Trophoblast cell (in vitro differentiated cells and primary cell): ENCODE results near the gene FUT2.

ENCODE experiments used
- DNase-seq, 2 donors: peaks; one replicate each; pipeline ENCODE4 v3.0.0-alpha.2; 2016
- H2AFZ ChIP-seq: 2 replicates; pipeline ENCODE4 v1.6.1; 2013; ENCODE audit warnings: low read length, moderate library complexity, mild to moderate bottlenecking; ENCODE audit not compliant: insufficient read depth, poor library complexity
- H2AK5ac ChIP-seq: 2 replicates; pipeline ENCODE4 v1.6.1; 2013; ENCODE audit warnings: mild to moderate bottlenecking, low read length
- H2BK120ac ChIP-seq: 2 replicates; pipeline ENCODE4 v1.6.1; 2013; ENCODE audit warnings: low read length, mild to moderate bottlenecking, moderate library complexity; ENCODE audit not compliant: insufficient read depth, poor library complexity
- H2BK12ac ChIP-seq: 2 replicates; pipeline ENCODE4 v1.6.1; 2013; ENCODE audit warnings: mild to moderate bottlenecking, low read length, moderate library complexity
- H2BK5ac ChIP-seq: 2 replicates; pipeline ENCODE4 v1.6.1; 2013; ENCODE audit warnings: low read length, low read depth, moderate library complexity, mild to moderate bottlenecking; ENCODE audit not compliant: poor library complexity
- H3K14ac ChIP-seq: 2 replicates; pipeline ENCODE4 v1.6.1; 2013; ENCODE audit warnings: mild to moderate bottlenecking, low read length
- H3K18ac ChIP-seq: 2 replicates; pipeline ENCODE4 v1.6.1; 2013; ENCODE audit warnings: mild to moderate bottlenecking, low read length
- H3K23ac ChIP-seq: 2 replicates; pipeline ENCODE4 v1.6.1; 2013; ENCODE audit warnings: low read length
- H3K27ac ChIP-seq: 2 replicates; pipeline ENCODE4 v1.5.1; 2013; ENCODE audit warnings: low read depth, mild to moderate bottlenecking, inconsistent platforms, low read length, moderate library complexity
- H3K27me3 ChIP-seq: 2 replicates; pipeline ENCODE4 v1.6.1; 2013; ENCODE audit warnings: inconsistent platforms, mild to moderate bottlenecking, low read length, moderate library complexity; ENCODE audit not compliant: insufficient read depth
- H3K36me3 ChIP-seq, 2 experiments: 1 replicate in 1 of 2; 2 replicates in 1 of 2; pipeline ENCODE4 v1.6.1; 2013; ENCODE audit warnings: low read length in 2 of 2, mild to moderate bottlenecking in 2 of 2, moderate library complexity in 1 of 2; ENCODE audit not compliant: insufficient read depth in 2 of 2, control insufficient read depth in 1 of 2
- H3K4ac ChIP-seq: 2 replicates; pipeline ENCODE4 v1.6.1; 2013; ENCODE audit warnings: low read depth, mild to moderate bottlenecking, low read length, moderate library complexity
- H3K4me1 ChIP-seq, 2 experiments: 1 replicate in 1 of 2; 2 replicates in 1 of 2; pipeline ENCODE4 v1.6.1; 2013; ENCODE audit warnings: low read length in 2 of 2, mild to moderate bottlenecking in 2 of 2, moderate library complexity in 1 of 2; ENCODE audit not compliant: insufficient read depth in 2 of 2, control insufficient read depth in 1 of 2
- H3K4me2 ChIP-seq: 2 replicates; pipeline ENCODE4 v1.6.1; 2013; ENCODE audit warnings: inconsistent platforms, mild to moderate bottlenecking, low read length, moderate library complexity
- H3K4me3 ChIP-seq: 2 replicates; pipeline ENCODE4 v1.5.1; 2013; ENCODE audit warnings: mild to moderate bottlenecking, low read depth, low read length, inconsistent platforms
- H3K79me1 ChIP-seq: one replicate; pipeline ENCODE4 v1.6.1; 2013; ENCODE audit warnings: low read length
- H3K79me2 ChIP-seq: 2 replicates; pipeline ENCODE4 v1.6.1; 2013; ENCODE audit warnings: low read length, mild to moderate bottlenecking; ENCODE audit not compliant: control insufficient read depth, insufficient read depth, poor library complexity
- H3K9ac ChIP-seq: 2 replicates; pipeline ENCODE4 v1.6.1; 2013; ENCODE audit warnings: mild to moderate bottlenecking, low read length
- H3K9me3 ChIP-seq: 2 replicates; pipeline ENCODE4 v1.6.1; 2013; ENCODE audit warnings: low read depth, mild to moderate bottlenecking, control low read depth, inconsistent platforms, low read length; ENCODE audit not compliant: insufficient read depth
- H4K12ac ChIP-seq: 2 replicates; pipeline ENCODE4 v1.6.1; 2013; ENCODE audit warnings: low read depth, mild to moderate bottlenecking, low read length, moderate library complexity
- H4K8ac ChIP-seq: 2 replicates; pipeline ENCODE4 v1.6.1; 2013; ENCODE audit warnings: low read depth, mild to moderate bottlenecking, low read length, moderate library complexity
- H4K91ac ChIP-seq: one replicate; pipeline ENCODE4 v1.6.1; 2013; ENCODE audit warnings: low read depth, mild to moderate bottlenecking, low read length, moderate library complexity
- whole genome bisulfite sequencing: extraction: QIAGEN DNeasy Blood & Tissue Kit; methylation state at CpG from one replicate; pipeline ENCODE4 v1.1.7; 2013; ENCODE audit warnings: missing lambda C conversion rate; ENCODE audit not compliant: insufficient read length, insufficient coverage; ENCODE audit errors: extremely low coverage; 5-methylcytosine and 5-hydroxymethylcytosine counted together

Gene FUT2

DNA sequence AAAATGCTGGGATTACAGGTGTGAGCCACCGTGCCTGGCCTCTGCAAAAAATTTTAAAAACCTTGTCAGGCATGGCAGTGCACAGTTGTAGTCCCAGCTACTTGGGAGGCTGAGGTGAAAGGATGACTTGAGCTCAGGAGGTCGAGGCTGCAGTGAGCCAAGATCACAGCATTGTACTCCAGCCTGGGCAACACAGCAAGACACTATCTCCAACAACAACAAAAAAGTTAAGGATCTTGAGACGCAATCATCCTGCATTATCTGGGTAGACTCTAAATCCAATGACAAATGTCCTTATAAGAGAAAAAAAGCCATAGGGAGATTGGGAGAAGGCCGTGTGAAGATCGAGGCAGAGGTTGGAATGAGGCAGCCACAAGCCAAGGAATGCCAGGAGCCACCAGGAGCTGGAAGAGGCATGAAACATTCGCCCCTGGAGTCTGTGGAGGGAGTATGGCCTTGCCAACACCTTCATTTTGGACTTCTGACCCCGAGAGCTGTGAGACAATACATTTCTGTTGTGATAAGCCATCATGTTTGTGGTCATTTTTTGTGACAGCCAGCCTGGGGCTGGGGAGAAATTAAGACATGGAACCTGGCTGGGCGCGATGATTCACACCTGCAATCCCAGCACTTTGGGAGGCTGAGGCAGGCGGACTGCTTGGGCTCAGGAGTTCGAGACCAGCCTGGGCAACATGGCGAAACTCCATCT is 44.6 kb upstream of the FUT2 start:
- H2AK5ac ChIP-seq, result no peak overlapping the region
- no peak overlapping the region for H3K14ac ChIP-seq
- no peak overlapping the region for H2BK12ac ChIP-seq
- peaks cover 2% of the 10 kb centered on the region for H3K9me3 ChIP-seq
- peaks cover 0 to 2% of the 10 kb centered on the region in 2 experiments for H3K4me1 ChIP-seq
- H3K23ac ChIP-seq, result no peak overlapping the region
- no peak overlapping the region for H4K8ac ChIP-seq
- no peak overlapping the region for H3K9ac ChIP-seq
- H3K4me2 ChIP-seq, result no peak overlapping the region
- H2BK120ac ChIP-seq, result no peak overlapping the region
- WGBS, result no CpG with 5 or more reads among the region's 12 CpGs
- no peak overlapping the region for H4K91ac ChIP-seq
- no peaks in the 10 kb centered on the region for H3K36me3 ChIP-seq
- H3K79me2 ChIP-seq, result no peaks in the 10 kb centered on the region
- no peak overlapping the region for H3K27ac ChIP-seq
- no peak overlapping the region for H3K4ac ChIP-seq
- no peaks in the 10 kb centered on the region for H3K79me1 ChIP-seq
- no peak overlapping the region for H2BK5ac ChIP-seq
- no peak overlapping the region for H4K12ac ChIP-seq
- H3K27me3 ChIP-seq, result no peaks in the 10 kb centered on the region
- DNase-seq, result no peak
- H3K18ac ChIP-seq, result no peak overlapping the region
- H3K4me3 ChIP-seq, result no peak overlapping the region
- H2AFZ ChIP-seq, result no peak overlapping the region

- Histone ChIP-seq H2BK120ac (no peak overlapping the region), H3K79me1 (no peaks in the 10 kb centered on the region), H3K14ac (no peak overlapping the region), H2BK12ac (no peak overlapping the region), H3K4me1 (no peaks in the 10 kb centered on the region), H2AK5ac (no peak overlapping the region), H3K18ac (no peak overlapping the region), H2AFZ (no peak overlapping the region), H3K4ac (no peak overlapping the region), H4K91ac (no peak overlapping the region), H3K27me3 (no peaks in the 10 kb centered on the region), H3K79me2 (no peaks in the 10 kb centered on the region), H3K9me3 (peaks cover 2% of the 10 kb centered on the region), H4K8ac (no peak overlapping the region), H3K4me3 (no peak overlapping the region), H4K12ac (no peak overlapping the region), H3K4me2 (no peak overlapping the region), H2BK5ac (no peak overlapping the region), H3K27ac (no peak overlapping the region), H3K9ac (no peak overlapping the region), H3K36me3 (no peaks in the 10 kb centered on the region), H3K23ac (no peak overlapping the region)
- DNase-seq, result no peak
- WGBS, result no CpG with 5 or more reads among the region's 5 CpGs
Measured at GRCh38 chr19:48651683-48652048, 44.1 kb upstream of the FUT2 start.

DNA sequence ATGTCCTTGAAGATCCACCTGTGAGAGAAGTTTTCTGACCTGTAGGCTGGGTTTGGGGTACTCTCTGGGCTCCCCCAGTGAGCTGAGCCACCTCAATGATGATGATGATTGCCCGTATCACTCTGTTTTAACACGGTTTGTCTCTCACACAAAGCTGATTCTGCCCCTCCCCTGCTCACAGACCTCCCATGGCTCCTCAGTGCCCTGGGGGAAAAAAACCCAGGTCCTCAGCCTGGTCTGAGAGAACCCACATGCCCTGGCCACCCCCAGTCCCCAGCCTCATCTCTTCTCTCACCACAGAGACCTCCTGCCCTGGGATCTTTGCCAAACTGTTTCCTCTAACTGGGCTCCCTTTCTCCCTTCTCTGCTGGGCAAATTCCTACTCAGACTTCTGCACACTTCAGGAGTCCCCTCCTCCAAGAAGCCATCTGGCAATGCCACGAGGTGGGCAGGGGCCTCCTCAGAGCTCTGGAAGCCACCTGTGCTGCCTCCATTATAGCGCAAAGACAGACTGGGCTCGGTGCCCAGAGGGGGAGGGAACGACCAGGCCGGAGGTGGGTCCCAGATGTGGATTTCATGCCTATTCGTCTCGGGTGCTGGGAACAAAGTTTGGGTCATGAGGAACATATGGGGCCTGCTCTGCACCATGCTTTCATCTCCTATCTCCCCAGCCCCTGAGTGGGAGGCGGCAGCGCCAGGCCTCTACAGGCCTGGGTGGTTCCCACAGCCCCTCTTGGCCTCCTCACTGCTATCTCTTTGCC is 41.3 kb upstream of the FUT2 start:
- DNase-seq, result no peak
- no peak overlapping the region for H2AFZ ChIP-seq
- H3K4me3 ChIP-seq, result no peak overlapping the region
- no peak overlapping the region for H3K27ac ChIP-seq
- no peaks in the 10 kb centered on the region for H3K4me1 ChIP-seq
- no peak overlapping the region for H3K9ac ChIP-seq
- no peaks in the 10 kb centered on the region for H3K27me3 ChIP-seq
- H2BK12ac ChIP-seq, result no peak overlapping the region
- no peak overlapping the region for H2BK120ac ChIP-seq
- no peak overlapping the region for H3K4me2 ChIP-seq
- no peak overlapping the region for H2BK5ac ChIP-seq
- H4K91ac ChIP-seq, result no peak overlapping the region
- H3K14ac ChIP-seq, result no peak overlapping the region
- H2AK5ac ChIP-seq, result no peak overlapping the region
- no peaks in the 10 kb centered on the region for H3K36me3 ChIP-seq
- WGBS, result no CpG with 5 or more reads among the region's 11 CpGs
- H3K4ac ChIP-seq, result no peak overlapping the region
- no peak overlapping the region for H3K18ac ChIP-seq
- H4K12ac ChIP-seq, result no peak overlapping the region
- no peak overlapping the region for H4K8ac ChIP-seq
- H3K23ac ChIP-seq, result no peak overlapping the region
- no peaks in the 10 kb centered on the region for H3K79me2 ChIP-seq
- peaks cover 2% of the 10 kb centered on the region for H3K9me3 ChIP-seq
- no peaks in the 10 kb centered on the region for H3K79me1 ChIP-seq

DNA sequence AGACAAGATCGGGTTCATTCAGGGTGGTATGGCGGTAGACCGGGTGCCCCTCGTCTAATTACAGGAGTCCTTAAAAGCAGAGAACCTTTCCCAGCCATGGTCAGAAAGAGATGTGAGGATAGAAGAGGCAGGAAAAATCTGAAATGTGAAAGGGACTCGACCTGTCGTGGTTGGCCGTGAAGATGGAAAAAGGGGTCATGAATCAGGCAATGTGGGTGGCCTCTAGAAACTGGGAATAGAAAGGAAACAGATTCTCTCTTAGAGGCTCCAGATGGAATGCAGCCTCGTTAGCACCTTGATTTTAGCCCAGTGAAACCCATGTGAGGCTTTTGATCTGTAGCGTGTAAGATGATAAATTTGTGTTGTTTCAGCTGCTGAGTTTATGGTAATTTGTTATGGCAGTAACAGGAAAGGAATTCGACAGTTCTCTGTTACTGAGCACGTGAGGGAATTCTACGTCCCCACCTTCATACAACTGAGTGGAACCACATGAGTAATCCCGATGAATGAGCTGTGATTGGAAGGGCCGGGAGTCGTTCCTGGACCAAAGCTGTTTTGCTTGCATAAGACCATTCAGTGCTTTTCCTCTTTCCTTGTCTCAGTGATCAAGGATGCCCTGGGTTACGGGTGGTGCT is 38.8 kb upstream of the FUT2 start:
- Histone ChIP-seq H4K91ac (no peak overlapping the region), H2AFZ (no peak overlapping the region), H2AK5ac (no peak overlapping the region), H4K12ac (no peak overlapping the region), H3K27me3 (no peaks in the 10 kb centered on the region), H3K9ac (no peak overlapping the region), H4K8ac (no peak overlapping the region), H3K79me1 (no peaks in the 10 kb centered on the region), H3K14ac (no peak overlapping the region), H3K4me1 (no peaks in the 10 kb centered on the region), H2BK5ac (no peak overlapping the region), H3K36me3 (no peaks in the 10 kb centered on the region), H3K9me3 (no peaks in the 10 kb centered on the region), H3K23ac (no peak overlapping the region), H3K18ac (no peak overlapping the region), H3K4me2 (no peak overlapping the region), H3K79me2 (no peaks in the 10 kb centered on the region), H2BK120ac (no peak overlapping the region), H3K4ac (no peak overlapping the region), H3K4me3 (no peak overlapping the region), H2BK12ac (no peak overlapping the region), H3K27ac (no peak overlapping the region)
- WGBS, result no CpG with 5 or more reads among the region's 16 CpGs
- DNase-seq, result peak in 1 of 2 donors; percentile 26
